SK-N-SH treated with all-trans-retinoic acid at 6 μM for 48 hours (cell line): ENCODE measurements around the gene UNC80.

ENCODE experiments used
- ATAC-seq: fragments of 200-7000 bp; cut with Tn5 transposase; 3 replicates; pipeline ENCODE4 v1.9.1; 2020; ENCODE audit warnings: mild to moderate bottlenecking, moderate library complexity
- BACH2 ChIP-seq: fragments of 250-450 bp; sonication (Bioruptor Pico); IDR thresholded peaks from 2 replicates; pipeline ENCODE4 v1.9.0; 2021; ENCODE audit warnings: mild to moderate bottlenecking, borderline replicate concordance
- CSDC2 ChIP-seq: fragments of 250-450 bp; sonication (Bioruptor Pico); IDR thresholded peaks from 2 replicates; pipeline ENCODE4 v1.5.0; 2020; ENCODE audit warnings: mild to moderate bottlenecking, moderate library complexity
- ESRRG ChIP-seq: fragments of 250-450 bp; sonication (Bioruptor Pico); IDR thresholded peaks from 2 replicates; pipeline ENCODE4 v1.6.1; 2021; ENCODE audit warnings: mild to moderate bottlenecking
- GLIS3 ChIP-seq: fragments of 250-450 bp; sonication (Bioruptor Pico); IDR thresholded peaks from 2 replicates; pipeline ENCODE4 v1.5.0; 2020; ENCODE audit warnings: mild to moderate bottlenecking, moderate library complexity
- ISL1 ChIP-seq: fragments of 250-450 bp; sonication (Bioruptor Pico); IDR thresholded peaks from 2 replicates; pipeline ENCODE4 v2.1.2; 2022; ENCODE audit warnings: mild to moderate bottlenecking, moderate library complexity
- OSR1 ChIP-seq: fragments of 250-450 bp; sonication (Bioruptor Pico); IDR thresholded peaks from 2 replicates; pipeline ENCODE4 v1.8.0; 2022; ENCODE audit warnings: moderate library complexity, mild to moderate bottlenecking, inconsistent platforms
- PPARA ChIP-seq: fragments of 250-450 bp; sonication (Bioruptor Pico); IDR thresholded peaks from 2 replicates; pipeline ENCODE4 v1.5.0; 2020; ENCODE audit warnings: mild to moderate bottlenecking, borderline replicate concordance
- SNAI2 ChIP-seq: fragments of 250-450 bp; sonication (Bioruptor Pico); IDR thresholded peaks from 2 replicates; pipeline ENCODE4 v1.5.0; 2020; ENCODE audit warnings: mild to moderate bottlenecking, moderate library complexity
- TCF4 ChIP-seq: fragments of 250-450 bp; sonication (Bioruptor Pico); IDR thresholded peaks from 2 replicates; pipeline ENCODE4 v1.8.0; 2021; ENCODE audit warnings: mild to moderate bottlenecking, moderate library complexity, borderline replicate concordance
- TOX ChIP-seq: fragments of 250-450 bp; sonication (Bioruptor Pico); IDR thresholded peaks from 2 replicates; pipeline ENCODE4 v1.8.0; 2021; ENCODE audit warnings: mild to moderate bottlenecking, moderate library complexity, borderline replicate concordance
- ZC3H10 ChIP-seq: fragments of 250-450 bp; sonication (Bioruptor Pico); IDR thresholded peaks from 2 replicates; pipeline ENCODE4 v1.5.1; 2021; ENCODE audit warnings: mild to moderate bottlenecking, moderate library complexity
- ZFP3 ChIP-seq: fragments of 250-450 bp; sonication (Bioruptor Pico); IDR thresholded peaks from 2 replicates; pipeline ENCODE4 v1.5.0; 2020; ENCODE audit warnings: mild to moderate bottlenecking, moderate library complexity
- ZNF565 ChIP-seq: fragments of 450-650 bp; formaldehyde crosslinking; conservative IDR thresholded peaks from 2 replicates; pipeline ENCODE4 v1.5.0; 2020; ENCODE audit warnings: low read depth, mild to moderate bottlenecking, moderate library complexity
- ZNF70 ChIP-seq: fragments of 450-650 bp; formaldehyde crosslinking; IDR thresholded peaks from 2 replicates; pipeline ENCODE4 v1.5.0; 2020; ENCODE audit warnings: mild to moderate bottlenecking, moderate library complexity
- ZNF8 ChIP-seq: fragments of 450-650 bp; formaldehyde crosslinking; IDR thresholded peaks from 2 replicates; pipeline ENCODE4 v1.5.0; 2020; ENCODE audit warnings: mild to moderate bottlenecking, moderate library complexity
- TF ChIP-seq, protein P1 (sequence below): fragments of 250-450 bp; sonication (Bioruptor Pico); IDR thresholded peaks from 2 replicates; pipeline ENCODE4 v1.8.0; 2020; ENCODE audit warnings: mild to moderate bottlenecking, moderate library complexity, borderline replicate concordance
- TF ChIP-seq, protein P2 (sequence below): fragments of 250-450 bp; sonication (Bioruptor Pico); IDR thresholded peaks from 2 replicates; pipeline ENCODE4 v1.5.1; 2021; ENCODE audit warnings: mild to moderate bottlenecking, moderate library complexity
- TF ChIP-seq, protein P3 (sequence below): fragments of 250-450 bp; sonication (Bioruptor Pico); IDR thresholded peaks from 2 replicates; pipeline ENCODE4 v1.8.0; 2021; ENCODE audit warnings: low read depth, mild to moderate bottlenecking, moderate library complexity, borderline replicate concordance
- TF ChIP-seq, protein P4 (sequence below): fragments of 250-450 bp; sonication (Bioruptor Pico); IDR thresholded peaks from 2 replicates; pipeline ENCODE4 v1.5.1; 2020; ENCODE audit warnings: low read depth, mild to moderate bottlenecking, moderate library complexity

The UNC80 gene

DNA sequence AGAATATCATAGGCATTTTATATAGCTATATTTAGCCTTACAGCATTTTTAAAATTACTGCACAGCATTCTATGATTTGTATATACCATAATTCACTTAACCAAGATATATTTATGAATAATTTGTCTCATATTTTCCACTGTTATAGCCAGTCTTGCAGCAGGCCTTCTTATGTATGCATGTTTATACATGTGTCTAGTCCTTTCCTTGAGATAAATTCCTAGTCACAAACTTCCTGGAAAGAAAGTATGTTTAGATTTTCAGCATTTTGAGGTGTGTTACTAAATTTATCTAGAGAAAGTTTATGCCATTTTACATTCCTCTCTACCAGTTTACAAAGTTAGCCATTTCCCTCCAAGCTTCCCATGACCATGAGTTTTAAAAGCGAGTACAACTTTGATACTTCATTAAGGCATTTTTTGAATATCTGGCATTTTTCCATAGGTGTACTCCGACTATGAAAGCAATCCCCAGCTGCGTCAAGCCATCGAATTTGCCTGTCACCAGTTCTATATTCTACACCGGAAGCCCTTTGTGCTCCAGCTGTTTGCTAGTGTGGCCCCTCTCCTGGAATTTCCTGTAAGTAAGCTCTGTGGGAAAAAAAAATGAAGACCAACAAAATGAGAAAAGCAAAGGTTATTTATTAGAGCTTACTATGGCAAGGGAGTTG is 171.4 kb downstream of the UNC80 start (continued):
- TF ChIP-seq, protein P1, sequence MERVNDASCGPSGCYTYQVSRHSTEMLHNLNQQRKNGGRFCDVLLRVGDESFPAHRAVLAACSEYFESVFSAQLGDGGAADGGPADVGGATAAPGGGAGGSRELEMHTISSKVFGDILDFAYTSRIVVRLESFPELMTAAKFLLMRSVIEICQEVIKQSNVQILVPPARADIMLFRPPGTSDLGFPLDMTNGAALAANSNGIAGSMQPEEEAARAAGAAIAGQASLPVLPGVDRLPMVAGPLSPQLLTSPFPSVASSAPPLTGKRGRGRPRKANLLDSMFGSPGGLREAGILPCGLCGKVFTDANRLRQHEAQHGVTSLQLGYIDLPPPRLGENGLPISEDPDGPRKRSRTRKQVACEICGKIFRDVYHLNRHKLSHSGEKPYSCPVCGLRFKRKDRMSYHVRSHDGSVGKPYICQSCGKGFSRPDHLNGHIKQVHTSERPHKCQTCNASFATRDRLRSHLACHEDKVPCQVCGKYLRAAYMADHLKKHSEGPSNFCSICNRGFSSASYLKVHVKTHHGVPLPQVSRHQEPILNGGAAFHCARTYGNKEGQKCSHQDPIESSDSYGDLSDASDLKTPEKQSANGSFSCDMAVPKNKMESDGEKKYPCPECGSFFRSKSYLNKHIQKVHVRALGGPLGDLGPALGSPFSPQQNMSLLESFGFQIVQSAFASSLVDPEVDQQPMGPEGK (CRISPR knock-in tag) = no peak
- no peak for TF ChIP-seq ZC3H10 (CRISPR knock-in tag)
- no peak for TF ChIP-seq CSDC2 (CRISPR knock-in tag)
- no peak for TF ChIP-seq ISL1 (CRISPR knock-in tag)
- TF ChIP-seq PPARA (CRISPR knock-in tag) = no peak
- no peak for TF ChIP-seq ESRRG (CRISPR knock-in tag)
- no peak for TF ChIP-seq BACH2

DNA sequence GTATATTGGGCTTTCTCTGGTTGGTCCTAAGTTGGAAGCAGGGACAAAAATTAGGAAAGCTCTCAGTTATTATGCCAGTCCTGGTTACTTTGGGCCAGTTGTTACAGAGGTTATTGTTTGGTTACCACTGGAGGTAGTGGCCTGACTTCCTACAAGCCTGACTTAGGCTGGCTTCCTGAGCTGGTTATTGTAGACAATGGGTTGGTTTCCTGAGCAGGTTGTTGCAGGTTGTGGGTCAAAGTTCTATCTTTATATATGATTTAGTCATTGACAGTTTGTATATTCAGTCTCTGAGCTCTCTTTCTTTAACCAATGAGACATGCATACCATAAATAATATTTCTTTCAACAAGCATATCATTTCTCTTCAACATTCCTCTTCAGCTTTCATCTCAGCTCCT is 172.1 kb downstream of the UNC80 start:
- TF ChIP-seq, protein P2, sequence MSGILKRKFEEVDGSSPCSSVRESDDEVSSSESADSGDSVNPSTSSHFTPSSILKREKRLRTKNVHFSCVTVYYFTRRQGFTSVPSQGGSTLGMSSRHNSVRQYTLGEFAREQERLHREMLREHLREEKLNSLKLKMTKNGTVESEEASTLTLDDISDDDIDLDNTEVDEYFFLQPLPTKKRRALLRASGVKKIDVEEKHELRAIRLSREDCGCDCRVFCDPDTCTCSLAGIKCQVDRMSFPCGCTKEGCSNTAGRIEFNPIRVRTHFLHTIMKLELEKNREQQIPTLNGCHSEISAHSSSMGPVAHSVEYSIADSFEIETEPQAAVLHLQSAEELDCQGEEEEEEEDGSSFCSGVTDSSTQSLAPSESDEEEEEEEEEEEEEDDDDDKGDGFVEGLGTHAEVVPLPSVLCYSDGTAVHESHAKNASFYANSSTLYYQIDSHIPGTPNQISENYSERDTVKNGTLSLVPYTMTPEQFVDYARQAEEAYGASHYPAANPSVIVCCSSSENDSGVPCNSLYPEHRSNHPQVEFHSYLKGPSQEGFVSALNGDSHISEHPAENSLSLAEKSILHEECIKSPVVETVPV (CRISPR knock-in tag) = no peak
- TF ChIP-seq TOX (no peak), ZC3H10 (CRISPR knock-in tag) (no peak), ZNF8 (no peak), OSR1 (no peak), ZNF565 (CRISPR knock-in tag) (no peak), PPARA (CRISPR knock-in tag) (no peak), BACH2 (no peak), GLIS3 (CRISPR knock-in tag) (no peak), ISL1 (CRISPR knock-in tag) (no peak)
- TF ChIP-seq, protein P3, sequence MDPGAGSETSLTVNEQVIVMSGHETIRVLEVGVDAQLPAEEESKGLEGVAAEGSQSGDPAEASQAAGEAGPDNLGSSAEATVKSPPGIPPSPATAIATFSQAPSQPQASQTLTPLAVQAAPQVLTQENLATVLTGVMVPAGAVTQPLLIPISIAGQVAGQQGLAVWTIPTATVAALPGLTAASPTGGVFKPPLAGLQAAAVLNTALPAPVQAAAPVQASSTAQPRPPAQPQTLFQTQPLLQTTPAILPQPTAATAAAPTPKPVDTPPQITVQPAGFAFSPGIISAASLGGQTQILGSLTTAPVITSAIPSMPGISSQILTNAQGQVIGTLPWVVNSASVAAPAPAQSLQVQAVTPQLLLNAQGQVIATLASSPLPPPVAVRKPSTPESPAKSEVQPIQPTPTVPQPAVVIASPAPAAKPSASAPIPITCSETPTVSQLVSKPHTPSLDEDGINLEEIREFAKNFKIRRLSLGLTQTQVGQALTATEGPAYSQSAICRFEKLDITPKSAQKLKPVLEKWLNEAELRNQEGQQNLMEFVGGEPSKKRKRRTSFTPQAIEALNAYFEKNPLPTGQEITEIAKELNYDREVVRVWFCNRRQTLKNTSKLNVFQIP (CRISPR knock-in tag) = no peak
- no peak for ATAC-seq

DNA sequence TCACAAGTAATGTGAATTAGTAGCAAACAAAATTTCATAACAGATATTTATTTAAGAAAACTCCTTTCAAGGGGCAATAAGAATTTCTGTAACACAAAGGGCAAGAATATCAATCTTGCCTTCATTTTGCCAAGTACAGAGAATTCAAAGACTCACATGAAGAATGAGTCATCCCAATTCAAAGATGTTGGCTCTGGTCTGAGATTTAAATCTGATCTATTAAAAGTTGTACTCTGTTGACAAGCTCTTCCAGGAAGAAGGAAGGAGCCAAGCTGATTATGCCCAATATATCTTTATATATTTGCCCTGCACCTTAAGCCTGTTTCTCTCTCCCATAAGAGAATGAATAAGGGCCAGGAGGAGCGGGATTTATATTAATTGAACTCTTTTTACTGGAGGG is 174.9 kb downstream of the UNC80 start:
- ATAC-seq = peak; percentile 89
- no peak for TF ChIP-seq ZC3H10 (CRISPR knock-in tag)
- peak; percentile 46; the same call in 1 of the 2 replicates for TF ChIP-seq ISL1 (CRISPR knock-in tag)
- TF ChIP-seq, all 23 proteins: peak for 1

DNA sequence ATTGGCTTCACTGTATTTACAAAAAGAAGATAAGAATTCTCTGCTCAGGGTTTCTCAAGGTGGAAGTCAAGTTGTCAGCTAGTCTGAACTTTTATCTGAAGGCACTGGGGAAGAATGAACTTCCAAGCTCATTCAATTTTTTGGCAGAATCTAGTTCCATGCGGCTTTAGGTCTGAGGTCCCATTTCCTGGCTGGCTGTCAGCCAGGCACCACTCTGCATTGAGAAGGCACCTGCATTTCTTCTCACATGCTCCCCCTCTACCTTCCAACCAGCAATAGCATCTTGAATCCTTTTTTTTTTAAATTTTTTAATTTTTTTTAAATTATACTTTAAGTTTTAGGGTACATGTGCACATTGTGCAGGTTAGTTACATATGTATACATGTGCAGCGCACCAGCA is 184.6 kb downstream of the UNC80 start:
- no peak for TF ChIP-seq ZFP3
- no peak for TF ChIP-seq ZNF70
- no peak for TF ChIP-seq GLIS3 (CRISPR knock-in tag)
- TF ChIP-seq ESRRG (CRISPR knock-in tag) = no peak
- TF ChIP-seq SNAI2 (CRISPR knock-in tag) = no peak
- TF ChIP-seq, protein P1 (CRISPR knock-in tag) = no peak
- TF ChIP-seq, protein P4, sequence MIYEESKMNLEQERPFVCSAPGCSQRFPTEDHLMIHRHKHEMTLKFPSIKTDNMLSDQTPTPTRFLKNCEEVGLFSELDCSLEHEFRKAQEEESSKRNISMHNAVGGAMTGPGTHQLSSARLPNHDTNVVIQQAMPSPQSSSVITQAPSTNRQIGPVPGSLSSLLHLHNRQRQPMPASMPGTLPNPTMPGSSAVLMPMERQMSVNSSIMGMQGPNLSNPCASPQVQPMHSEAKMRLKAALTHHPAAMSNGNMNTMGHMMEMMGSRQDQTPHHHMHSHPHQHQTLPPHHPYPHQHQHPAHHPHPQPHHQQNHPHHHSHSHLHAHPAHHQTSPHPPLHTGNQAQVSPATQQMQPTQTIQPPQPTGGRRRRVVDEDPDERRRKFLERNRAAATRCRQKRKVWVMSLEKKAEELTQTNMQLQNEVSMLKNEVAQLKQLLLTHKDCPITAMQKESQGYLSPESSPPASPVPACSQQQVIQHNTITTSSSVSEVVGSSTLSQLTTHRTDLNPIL (CRISPR knock-in tag) = no peak
- no peak for TF ChIP-seq TCF4 (CRISPR knock-in tag)
- TF ChIP-seq, all 23 proteins: peak for 0
- ATAC-seq = no peak
